Rectal smooth muscle tissue (tissue), 1 donor: ENCODE data around the gene MKLN1.
A peak's percentile ranks its signal among the peaks of the same experiment; 100 is the strongest.
"Not testable (repeated sequence)": the region's sequence is repeated elsewhere in the genome, so short reads cannot be mapped to it uniquely, and the experiment has no call there.

Source experiments
- H3K27ac ChIP-seq: one replicate; pipeline ENCODE4 v1.7.0; 2013; ENCODE audit warnings: low read depth, low read length, inconsistent platforms
- H3K27me3 ChIP-seq: one replicate; pipeline ENCODE4 v1.7.0; 2013; ENCODE audit warnings: low read length; ENCODE audit not compliant: control insufficient read depth, insufficient read depth
- H3K36me3 ChIP-seq: one replicate; pipeline ENCODE4 v1.7.0; 2013; ENCODE audit warnings: low read length; ENCODE audit not compliant: control insufficient read depth, insufficient read depth
- H3K4me1 ChIP-seq: one replicate; pipeline ENCODE4 v1.7.0; 2013; ENCODE audit warnings: low read length; ENCODE audit not compliant: control insufficient read depth, insufficient read depth
- H3K4me3 ChIP-seq: one replicate; pipeline ENCODE4 v1.7.0; 2013; ENCODE audit warnings: low read length
- H3K9ac ChIP-seq: one replicate; pipeline ENCODE4 v1.7.0; 2013; ENCODE audit warnings: low read length

Gene MKLN1

GRCh38 chr7:131390275-131390674, 62.6 kb downstream of the MKLN1 start:
- H3K27ac ChIP-seq = no peak overlapping the region
- H3K27me3 ChIP-seq = no peaks in the 10 kb centered on the region
- H3K36me3 ChIP-seq = no peaks in the 10 kb centered on the region
- H3K4me1 ChIP-seq = no peaks in the 10 kb centered on the region
- H3K4me3 ChIP-seq = no peak overlapping the region
- no peak overlapping the region for H3K9ac ChIP-seq

- no peak overlapping the region for H3K9ac ChIP-seq
- no peaks in the 10 kb centered on the region for H3K4me1 ChIP-seq
- no peaks in the 10 kb centered on the region for H3K36me3 ChIP-seq
- no peak overlapping the region for H3K27ac ChIP-seq
- H3K4me3 ChIP-seq = no peak overlapping the region
- H3K27me3 ChIP-seq = no peaks in the 10 kb centered on the region
These were observed 63.5 kb downstream of the MKLN1 start for GRCh38 chr7:131391145-131391544.

GRCh38 chr7:131400681-131401176, 73.1 kb downstream of the MKLN1 start:
- no peaks in the 10 kb centered on the region for H3K27me3 ChIP-seq
- H3K4me1 ChIP-seq = no peaks in the 10 kb centered on the region
- H3K36me3 ChIP-seq = no peaks in the 10 kb centered on the region
- peak overlapping the region; percentile 22 for H3K27ac ChIP-seq
- no peak overlapping the region for H3K9ac ChIP-seq
- no peak overlapping the region for H3K4me3 ChIP-seq

GRCh38 chr7:131401194-131401593, 73.5 kb downstream of the MKLN1 start:
- H3K27ac ChIP-seq = no peak overlapping the region
- H3K36me3 ChIP-seq = no peaks in the 10 kb centered on the region
- H3K4me3 ChIP-seq = no peak overlapping the region
- H3K27me3 ChIP-seq = no peaks in the 10 kb centered on the region
- no peaks in the 10 kb centered on the region for H3K4me1 ChIP-seq
- H3K9ac ChIP-seq = no peak overlapping the region

- Histone ChIP-seq H3K36me3 (no peaks in the 10 kb centered on the region), H3K4me1 (no peaks in the 10 kb centered on the region), H3K27ac (no peak overlapping the region), H3K9ac (no peak overlapping the region), H3K4me3 (no peak overlapping the region), H3K27me3 (no peaks in the 10 kb centered on the region)
These were observed 75.6 kb downstream of the MKLN1 start for GRCh38 chr7:131403322-131403721.

GRCh38 chr7:131404226-131404911, 76.7 kb downstream of the MKLN1 start:
- Histone ChIP-seq H3K4me3 (no peak overlapping the region), H3K9ac (no peak overlapping the region), H3K27ac (no peak overlapping the region), H3K36me3 (no peaks in the 10 kb centered on the region), H3K27me3 (no peaks in the 10 kb centered on the region), H3K4me1 (no peaks in the 10 kb centered on the region)

GRCh38 chr7:131409129-131409766, 81.6 kb downstream of the MKLN1 start:
- H3K4me1 ChIP-seq = no peaks in the 10 kb centered on the region
- no peaks in the 10 kb centered on the region for H3K27me3 ChIP-seq
- no peak overlapping the region for H3K4me3 ChIP-seq
- H3K36me3 ChIP-seq = no peaks in the 10 kb centered on the region
- no peak overlapping the region for H3K27ac ChIP-seq
- no peak overlapping the region for H3K9ac ChIP-seq

GRCh38 chr7:131412031-131412430, 84.4 kb downstream of the MKLN1 start:
- H3K36me3 ChIP-seq = no peaks in the 10 kb centered on the region
- no peaks in the 10 kb centered on the region for H3K27me3 ChIP-seq
- no peaks in the 10 kb centered on the region for H3K4me1 ChIP-seq
- no peak overlapping the region for H3K27ac ChIP-seq
- no peak overlapping the region for H3K4me3 ChIP-seq
- no peak overlapping the region for H3K9ac ChIP-seq

GRCh38 chr7:131413711-131414110, 86.0 kb downstream of the MKLN1 start:
- no peaks in the 10 kb centered on the region for H3K4me1 ChIP-seq
- no peaks in the 10 kb centered on the region for H3K36me3 ChIP-seq
- no peaks in the 10 kb centered on the region for H3K27me3 ChIP-seq
- H3K4me3 ChIP-seq = no peak overlapping the region
- H3K9ac ChIP-seq = no peak overlapping the region
- no peak overlapping the region for H3K27ac ChIP-seq

GRCh38 chr7:131424219-131424822, 96.6 kb downstream of the MKLN1 start:
- Histone ChIP-seq H3K36me3 (no peaks in the 10 kb centered on the region), H3K4me1 (peaks cover 6% of the 10 kb centered on the region), H3K27ac (no peak overlapping the region), H3K27me3 (no peaks in the 10 kb centered on the region), H3K9ac (peak overlapping the region; percentile 27), H3K4me3 (no peak overlapping the region)

- Histone ChIP-seq H3K4me3 (no peak overlapping the region), H3K9ac (no peak overlapping the region), H3K27me3 (no peaks in the 10 kb centered on the region), H3K36me3 (peaks cover 4% of the 10 kb centered on the region), H3K27ac (no peak overlapping the region), H3K4me1 (peaks cover 6% of the 10 kb centered on the region)
These were observed 98.3 kb downstream of the MKLN1 start for GRCh38 chr7:131425992-131426391.

GRCh38 chr7:131430826-131431225, 103.2 kb downstream of the MKLN1 start:
- H3K36me3 ChIP-seq, H3K27me3 ChIP-seq, H3K4me1 ChIP-seq, H3K9ac ChIP-seq, H3K4me3 ChIP-seq, H3K27ac ChIP-seq: not testable (repeated sequence)
